H9 (cell line): Measurements from ENCODE around the gene DUSP16. TPM values are rescaled to one million over a fixed set of nuclear protein-coding genes. Genes with fewer than 3 reads are reported as not detected.
"Not testable (repeated sequence)": the region's sequence is repeated elsewhere in the genome, so short reads cannot be mapped to it uniquely, and the experiment has no call there.

Source experiments
- DNase-seq: peaks from one replicate; pipeline ENCODE4 v3.0.0-alpha.2; 2017
- H2AFZ ChIP-seq: one replicate; pipeline ENCODE4 v1.6.1; 2013; ENCODE audit warnings: mild to moderate bottlenecking, low read length, control low read depth, moderate library complexity
- H2AK5ac ChIP-seq: 2 replicates; pipeline ENCODE4 v1.6.1; 2013; ENCODE audit warnings: low read length, control low read depth, mixed read lengths; ENCODE audit not compliant: insufficient read length
- H2BK120ac ChIP-seq: one replicate; pipeline ENCODE4 v1.6.1; 2013; ENCODE audit warnings: low read depth, mild to moderate bottlenecking, low read length, control low read depth, inconsistent platforms; ENCODE audit not compliant: poor library complexity, severe bottlenecking
- H2BK12ac ChIP-seq: 2 replicates; pipeline ENCODE4 v1.6.1; 2013; ENCODE audit warnings: low read length, control low read depth, mixed read lengths, low read depth; ENCODE audit not compliant: insufficient read length
- H2BK15ac ChIP-seq: 2 replicates; pipeline ENCODE4 v1.6.1; 2013; ENCODE audit warnings: low read depth, low read length, control low read depth
- H2BK20ac ChIP-seq: one replicate; pipeline ENCODE4 v1.6.1; 2013; ENCODE audit warnings: low read depth, mild to moderate bottlenecking, low read length, control low read depth, inconsistent platforms; ENCODE audit not compliant: poor library complexity, severe bottlenecking
- H2BK5ac ChIP-seq: 2 replicates; pipeline ENCODE4 v1.6.1; 2013; ENCODE audit warnings: low read length, control low read depth, mixed read lengths; ENCODE audit not compliant: insufficient read length
- H3K14ac ChIP-seq: 2 replicates; pipeline ENCODE4 v1.6.1; 2013; ENCODE audit warnings: low read length, control low read depth; ENCODE audit not compliant: insufficient read depth
- H3K18ac ChIP-seq: 2 replicates; pipeline ENCODE4 v1.6.1; 2013; ENCODE audit warnings: low read depth, mild to moderate bottlenecking, mixed read lengths, low read length, control low read depth; ENCODE audit not compliant: insufficient read length
- H3K23ac ChIP-seq: 2 replicates; pipeline ENCODE4 v1.6.1; 2013; ENCODE audit warnings: low read length, control low read depth, mixed read lengths, low read depth; ENCODE audit not compliant: insufficient read length
- H3K23me2 ChIP-seq: 2 replicates; pipeline ENCODE4 v1.6.1; 2013; ENCODE audit warnings: low read depth, mild to moderate bottlenecking, mixed read lengths, low read length, control low read depth; ENCODE audit not compliant: insufficient read length, poor library complexity, severe bottlenecking
- H3K27ac ChIP-seq: 2 replicates; pipeline ENCODE4 v1.5.1; 2013; ENCODE audit warnings: low read length, control low read depth, mixed read lengths, low read depth; ENCODE audit not compliant: insufficient read length
- H3K27me3 ChIP-seq: 2 replicates; pipeline ENCODE4 v1.6.1; 2013; ENCODE audit warnings: low read length, control low read depth, inconsistent platforms; ENCODE audit not compliant: insufficient read depth
- H3K4ac ChIP-seq: 2 replicates; pipeline ENCODE4 v1.6.1; 2013; ENCODE audit warnings: low read depth, mild to moderate bottlenecking, control low read depth, inconsistent platforms, low read length, moderate library complexity
- H3K4me1 ChIP-seq: 2 replicates; pipeline ENCODE4 v1.6.1; 2013; ENCODE audit warnings: low read length, control low read depth, inconsistent platforms; ENCODE audit not compliant: insufficient read depth
- H3K4me2 ChIP-seq: 2 replicates; pipeline ENCODE4 v1.6.1; 2013; ENCODE audit warnings: low read length, control low read depth, mixed read lengths; ENCODE audit not compliant: insufficient read length, insufficient read depth
- H3K56ac ChIP-seq: 2 replicates; pipeline ENCODE4 v1.6.1; 2013; ENCODE audit warnings: low read depth, mild to moderate bottlenecking, mixed read lengths, low read length, control low read depth; ENCODE audit not compliant: insufficient read length
- H3K79me1 ChIP-seq: 2 replicates; pipeline ENCODE4 v1.6.1; 2013; ENCODE audit warnings: low read depth, mild to moderate bottlenecking, moderate library complexity, low read length, control low read depth, inconsistent platforms; ENCODE audit not compliant: insufficient read depth, poor library complexity, severe bottlenecking
- H3K79me2 ChIP-seq: 2 replicates; pipeline ENCODE4 v1.6.1; 2013; ENCODE audit warnings: low read length, control low read depth, inconsistent platforms; ENCODE audit not compliant: insufficient read depth
- H3K9ac ChIP-seq: 2 replicates; pipeline ENCODE4 v1.6.1; 2013; ENCODE audit warnings: low read length, control low read depth, mixed read lengths; ENCODE audit not compliant: insufficient read length; ENCODE audit errors: extremely low read depth
- H3K9me3 ChIP-seq: one replicate; pipeline ENCODE4 v1.6.1; 2013; ENCODE audit warnings: low read depth, low read length, inconsistent platforms; ENCODE audit not compliant: control insufficient read depth
- H3T11ph ChIP-seq: one replicate; pipeline ENCODE4 v1.6.1; 2013; ENCODE audit warnings: mild to moderate bottlenecking, low read length, control low read depth, inconsistent platforms
- H4K20me1 ChIP-seq: one replicate; pipeline ENCODE4 v1.6.1; 2013; ENCODE audit not compliant: control insufficient read depth, insufficient read length, insufficient read depth
- H4K5ac ChIP-seq: 2 replicates; pipeline ENCODE4 v1.6.1; 2013; ENCODE audit warnings: low read depth, mild to moderate bottlenecking, mixed read lengths, low read length, control low read depth; ENCODE audit not compliant: insufficient read length
- H4K8ac ChIP-seq: replicated peaks from 2 replicates; pipeline ENCODE4 v1.6.1; 2013; ENCODE audit warnings: low read length, control low read depth, mixed read lengths, low read depth; ENCODE audit not compliant: insufficient read length
- H4K91ac ChIP-seq: 2 replicates; pipeline ENCODE4 v1.6.1; 2013; ENCODE audit warnings: low read depth, mild to moderate bottlenecking, moderate library complexity, mixed read lengths, low read length, control low read depth; ENCODE audit not compliant: insufficient read length
- H3K27ac Mint-ChIP-seq, 3 experiments: 2 replicates in 2 of 3; 3 replicates in 1 of 3; pipeline ENCODE4 v1.8.0; 2020 to 2021; ENCODE audit warnings: mixed read lengths in 3 of 3, mild to moderate bottlenecking in 1 of 3, moderate library complexity in 1 of 3
- H3K27me3 Mint-ChIP-seq: 2 replicates; pipeline ENCODE4 v1.8.0; 2021; ENCODE audit warnings: low read depth, mild to moderate bottlenecking, moderate library complexity, mixed read lengths
- H3K36me3 Mint-ChIP-seq, 3 experiments: 2 replicates in 2 of 3; 3 replicates in 1 of 3; pipeline ENCODE4 v1.8.0; 2020 to 2021; ENCODE audit warnings: low read depth in 3 of 3, mixed read lengths in 3 of 3; ENCODE audit not compliant: insufficient read depth in 1 of 3
- H3K4me1 Mint-ChIP-seq, 2 experiments: 2 replicates each; pipeline ENCODE4 v1.8.0; 2020; ENCODE audit warnings: mixed read lengths in 2 of 2
- H3K4me3 Mint-ChIP-seq, 2 experiments: 2 replicates in 1 of 2; 3 replicates in 1 of 2; pipeline ENCODE4 v1.8.0; 2020 to 2021; ENCODE audit warnings: mild to moderate bottlenecking in 2 of 2, mixed read lengths in 2 of 2, moderate library complexity in 1 of 2
- H3K9me3 Mint-ChIP-seq, 2 experiments: 2 replicates in 1 of 2; 3 replicates in 1 of 2; pipeline ENCODE4 v1.8.0; 2020; ENCODE audit warnings: mild to moderate bottlenecking in 2 of 2, mixed read lengths in 2 of 2, moderate library complexity in 1 of 2
- CTCF ChIP-seq: fragments of 200-600 bp; sonication (generic); conservative IDR thresholded peaks from 3 replicates; pipeline ENCODE4 v1.8.0; 2021; ENCODE audit warnings: antibody characterized with exemption, mild to moderate bottlenecking
- WGBS: extraction: QIAGEN DNeasy Blood & Tissue Kit; methylation state at CpG from one replicate; pipeline ENCODE4 v1.1.7; 2013; ENCODE audit warnings: missing lambda C conversion rate, low lambda C conversion rate, mixed read lengths; ENCODE audit not compliant: insufficient read length; ENCODE audit errors: extremely low coverage; 5-methylcytosine and 5-hydroxymethylcytosine counted together
- total RNA-seq: library from RNA; stranded (reverse); gene quantifications from 2 replicates; pipeline ENCODE4 v1.2.1, GENCODE V29; 2021

The DUSP16 gene
- total RNA-seq, 1 experiment from 2014 or later: 64.0 TPM

DNA sequence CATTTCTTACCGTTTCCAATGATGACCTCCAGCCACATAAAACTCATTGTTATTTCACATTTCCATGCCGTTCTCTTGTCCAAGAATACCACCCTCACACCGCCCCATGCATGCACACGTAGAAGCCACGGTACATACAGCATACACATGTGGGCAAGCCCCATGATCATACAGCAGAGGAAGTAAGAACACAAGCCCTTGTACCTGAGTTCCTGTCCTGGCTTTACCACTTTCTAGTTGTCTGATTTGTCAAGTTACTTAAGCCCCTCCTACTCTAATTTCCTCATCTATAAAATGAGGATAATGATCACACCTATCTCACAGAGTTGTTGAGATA, 59.9 kb downstream of the DUSP16 start:
- peak overlapping the region in 2 of 3 experiments; percentile 73 to 94; a peak in 4 of 7 replicates for H3K27ac Mint-ChIP-seq
- H3K4me3 Mint-ChIP-seq: no peak overlapping the region
- Histone ChIP-seq H3K23ac (no peak overlapping the region), H4K8ac (no peak overlapping the region), H3K56ac (no peak overlapping the region), H2AFZ (no peak overlapping the region), H2BK12ac (no peak overlapping the region), H3K79me1 (peaks cover 13% of the 10 kb centered on the region), H2BK20ac (no peak overlapping the region), H4K5ac (no peak overlapping the region), H3K18ac (no peak overlapping the region), H2BK15ac (no peak overlapping the region), H2BK5ac (peak overlapping the region; percentile 45), H3K27me3 (no peaks in the 10 kb centered on the region), H3K14ac (no peak overlapping the region), H3K23me2 (no peaks in the 10 kb centered on the region), H3K4me2 (no peak overlapping the region), H3K9me3 (no peaks in the 10 kb centered on the region), H3K4me1 (peaks cover 9% of the 10 kb centered on the region; the same call in 1 of the 2 replicates), H3K4ac (no peak overlapping the region), H3K79me2 (peaks cover 8% of the 10 kb centered on the region; the same call in 1 of the 2 replicates), H4K20me1 (no peaks in the 10 kb centered on the region), H2BK120ac (no peak overlapping the region), H3T11ph (no peak overlapping the region), H4K91ac (no peak overlapping the region), H3K27ac (peak overlapping the region; percentile 47), H3K9ac (no peak overlapping the region), H2AK5ac (no peak overlapping the region)
- no CpG with 5 or more reads among the region's 5 CpGs for WGBS
- no peaks in the 10 kb centered on the region for H3K27me3 Mint-ChIP-seq
- H3K4me1 Mint-ChIP-seq: peaks cover 54 to 56% of the 10 kb centered on the region in 2 experiments
- no peaks in the 10 kb centered on the region for H3K9me3 Mint-ChIP-seq
- DNase-seq: no peak
- TF ChIP-seq CTCF: no peak
- H3K36me3 Mint-ChIP-seq: peaks cover 5 to 19% (median 13%) of the 10 kb centered on the region in 3 experiments; a peak in 5 of 7 replicates

DNA sequence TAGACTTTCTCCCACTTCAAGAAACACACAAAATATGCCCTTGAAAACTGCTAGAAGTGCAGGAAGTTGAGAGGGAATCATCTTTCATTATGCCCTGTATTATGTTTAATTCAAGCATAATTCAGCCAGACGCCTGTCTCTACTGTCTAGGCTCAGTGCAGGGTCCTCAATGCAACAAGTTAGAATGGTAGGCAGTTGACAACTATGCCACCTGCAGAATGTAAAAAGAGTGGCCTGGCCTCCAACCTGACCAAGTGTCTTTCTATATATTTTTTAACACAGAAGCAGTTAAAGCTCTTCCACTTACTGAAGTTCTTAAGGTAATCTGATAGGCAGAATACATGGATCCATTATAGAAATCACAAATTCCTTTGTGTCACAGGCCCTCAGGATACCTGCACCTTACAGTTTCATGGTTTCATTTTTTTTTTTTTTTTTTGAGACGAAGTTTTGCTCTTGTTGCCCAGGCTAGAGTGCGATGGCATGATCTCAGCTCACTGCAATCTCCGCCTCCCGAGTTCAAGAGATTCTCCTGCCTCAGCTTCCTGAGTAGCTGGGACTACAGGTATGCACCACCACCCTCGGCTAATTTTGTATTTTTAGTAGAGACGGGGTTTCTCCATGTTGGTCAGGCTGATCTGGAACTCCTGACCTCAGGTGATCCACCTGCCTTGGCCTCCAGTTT, 60.4 kb downstream of the DUSP16 start:
- not testable (repeated sequence) for H3K27me3 Mint-ChIP-seq, H3K18ac ChIP-seq, H4K5ac ChIP-seq

More for the DNA sequence above, 60.4 kb downstream of the DUSP16 start:
- H3T11ph ChIP-seq, H2AFZ ChIP-seq, H3K9me3 Mint-ChIP-seq, H3K4me2 ChIP-seq, H2BK20ac ChIP-seq, H4K91ac ChIP-seq, H4K8ac ChIP-seq, H3K14ac ChIP-seq, H3K56ac ChIP-seq, H2BK12ac ChIP-seq, H3K27me3 ChIP-seq, H3K9ac ChIP-seq, H3K9me3 ChIP-seq, H2BK15ac ChIP-seq, H3K23me2 ChIP-seq, H3K4ac ChIP-seq, DNase-seq, H3K79me2 ChIP-seq, H4K20me1 ChIP-seq, H3K23ac ChIP-seq, H3K4me3 Mint-ChIP-seq, H2AK5ac ChIP-seq, H3K4me1 ChIP-seq: not testable (repeated sequence)
- Histone ChIP-seq H3K27ac (peak overlapping the region; percentile 47), H2BK5ac (peak overlapping the region; percentile 45), H3K79me1 (peaks cover 13% of the 10 kb centered on the region), H2BK120ac (peak overlapping the region; percentile 23)
- Mint-ChIP-seq H3K36me3 (peaks cover 5 to 19% (median 13%) of the 10 kb centered on the region in 3 experiments; a peak in 5 of 7 replicates), H3K4me1 (peaks cover 54% of the 10 kb centered on the region in 2 experiments), H3K27ac (peak overlapping the region in 2 of 3 experiments; percentile 73 to 94; a peak in 3 of 7 replicates)
- WGBS: no CpG with 5 or more reads among the region's 7 CpGs
